HG02588 (cell line): ENCODE data around the gene ABO.
"Not testable (repeated sequence)": the region's sequence is repeated elsewhere in the genome, so short reads cannot be mapped to it uniquely, and the experiment has no call there.

ENCODE experiments used
- ATAC-seq: cut with Tn5 transposase; IDR thresholded peaks from one replicate; pipeline ENCODE4 v1.9.1; 2021; ENCODE audit warnings: mild to moderate bottlenecking, moderate library complexity; ENCODE audit not compliant: unreplicated experiment

Gene ABO

GRCh38 chr9:133290751-133291302 is 15.8 kb upstream of the ABO start:
- ATAC-seq, result no peak

- ATAC-seq, result no peak
Measured at GRCh38 chr9:133286523-133286922, 11.5 kb upstream of the ABO start.

- no peak for ATAC-seq
Measured at GRCh38 chr9:133285252-133285775, 10.3 kb upstream of the ABO start.

- ATAC-seq, result no peak
Measured at GRCh38 chr9:133284362-133284761, 9.4 kb upstream of the ABO start.

- not testable (repeated sequence) for ATAC-seq
Measured at GRCh38 chr9:133283255-133284032, 8.4 kb upstream of the ABO start.

- no peak for ATAC-seq
Measured at GRCh38 chr9:133282464-133283238, 7.7 kb upstream of the ABO start.

- no peak for ATAC-seq
Measured at GRCh38 chr9:133280392-133280791, 5.4 kb upstream of the ABO start.

DNA sequence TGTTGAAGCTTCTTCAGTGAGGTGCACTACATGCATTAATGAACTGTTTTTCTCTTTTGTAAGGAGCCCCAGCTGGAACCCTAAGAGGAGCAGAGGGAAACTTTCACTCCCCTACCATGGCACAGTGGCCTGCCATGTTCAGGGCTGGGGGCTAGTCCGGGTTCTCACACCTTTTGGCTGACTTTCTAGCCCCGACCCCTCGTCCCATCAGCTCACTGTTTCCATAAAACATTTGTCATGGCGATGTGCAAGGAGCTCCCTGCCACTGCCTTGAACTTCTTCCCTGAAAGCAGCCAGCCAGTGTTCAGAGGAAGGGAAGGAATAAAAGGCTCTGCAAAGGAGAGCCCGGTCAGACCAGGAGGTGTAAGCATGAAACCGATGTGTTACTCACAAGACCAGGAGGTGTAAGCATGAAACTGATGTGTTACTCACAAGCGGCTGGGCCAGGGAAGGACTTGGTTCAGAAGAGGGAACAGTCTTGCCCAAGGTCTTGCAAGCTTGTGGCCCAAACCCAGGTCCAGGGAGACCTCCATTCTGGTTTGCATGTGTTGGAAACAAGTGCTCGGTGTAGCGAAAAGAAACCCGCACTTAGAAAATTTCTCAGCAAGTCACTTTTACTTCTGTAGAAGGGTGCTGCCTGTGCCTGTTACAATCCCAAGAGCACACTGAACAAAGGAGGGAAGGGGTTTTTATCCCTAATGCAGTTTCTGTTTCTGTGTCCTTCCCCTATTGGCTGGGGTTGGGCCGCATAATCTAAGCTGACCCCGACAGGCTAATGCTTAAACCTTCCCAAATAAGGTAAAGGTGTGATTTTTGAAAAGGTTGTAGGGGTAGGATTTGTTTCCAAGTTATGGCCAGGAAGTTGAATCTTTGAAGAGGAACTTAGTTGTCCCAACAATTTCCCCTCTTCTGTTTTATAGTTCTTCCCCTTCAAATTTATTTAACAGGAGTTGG is 3.4 kb upstream of the ABO start:
- ATAC-seq, result no peak

- ATAC-seq, result no peak
Measured at GRCh38 chr9:133277467-133277866, 2.5 kb upstream of the ABO start.

- no peak for ATAC-seq
Measured at GRCh38 chr9:133276923-133277322, 1.9 kb upstream of the ABO start.

DNA sequence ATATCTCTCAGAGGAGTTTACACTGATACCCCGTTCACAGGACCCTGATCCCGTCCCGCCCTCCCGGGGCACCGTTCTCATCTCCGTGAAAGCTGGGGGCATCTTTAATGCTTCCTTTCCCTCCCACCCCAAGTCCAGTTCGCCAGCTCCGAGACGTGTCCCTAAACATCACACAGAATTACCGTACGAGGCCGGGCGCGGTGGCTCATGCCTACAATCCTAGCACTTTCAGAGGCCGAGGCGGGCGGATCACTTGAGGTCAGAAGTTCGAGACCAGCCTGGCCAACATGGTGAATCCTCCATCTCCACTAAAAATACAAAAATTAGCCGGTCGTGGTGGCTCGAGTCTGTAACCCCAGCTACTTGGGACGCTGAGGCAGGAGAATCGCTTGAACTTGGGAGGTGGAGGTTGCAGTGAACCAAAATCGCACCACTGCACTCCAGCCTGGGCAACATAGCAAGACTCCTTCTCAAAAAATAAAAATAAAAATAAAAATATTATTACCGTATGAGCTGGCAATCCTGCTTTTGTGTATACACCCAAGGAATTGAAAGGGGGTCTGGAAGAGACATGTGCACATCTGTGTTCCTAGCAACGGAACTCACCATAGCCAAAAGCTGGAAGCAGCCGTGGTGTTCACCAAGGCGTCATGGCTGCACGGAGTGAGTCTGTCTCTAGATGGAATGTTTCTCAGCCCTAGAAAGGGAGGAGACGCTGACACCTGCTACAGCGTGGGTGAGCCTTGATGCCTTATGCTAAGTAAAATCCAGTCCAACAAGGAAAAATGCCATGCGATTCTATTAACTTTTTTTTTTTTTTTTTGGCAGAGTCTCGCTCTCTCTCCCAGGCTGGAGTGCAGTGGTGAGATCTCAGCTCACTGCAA is 1.2 kb upstream of the ABO start:
- ATAC-seq, result no peak

GRCh38 chr9:133274236-133275104 is 531 bp downstream of the ABO start:
- no peak for ATAC-seq

DNA sequence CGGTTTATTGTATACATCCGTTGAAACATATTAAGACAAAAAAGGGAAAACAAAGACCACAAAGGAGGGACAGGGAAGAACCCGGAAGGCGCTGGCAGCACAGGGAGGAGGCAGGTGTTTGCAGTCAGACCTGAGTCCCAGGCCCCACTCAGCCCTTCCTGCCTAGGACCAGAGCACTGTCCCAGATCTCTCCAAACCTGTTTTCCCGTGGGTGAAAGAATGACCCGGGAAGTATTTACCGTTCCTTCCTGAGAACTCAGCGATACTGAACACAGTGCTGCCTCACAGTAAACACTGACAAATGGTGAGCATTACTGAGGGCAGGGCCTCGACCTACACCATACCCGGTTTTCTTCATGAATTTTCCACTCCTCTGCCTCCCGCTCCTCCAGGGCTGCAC is 1.2 kb downstream of the ABO start:
- no peak for ATAC-seq

- no peak for ATAC-seq
Measured at GRCh38 chr9:133273098-133273497, 1.9 kb downstream of the ABO start.

- no peak for ATAC-seq
Measured at GRCh38 chr9:133269537-133270362, 5.3 kb downstream of the ABO start.

DNA sequence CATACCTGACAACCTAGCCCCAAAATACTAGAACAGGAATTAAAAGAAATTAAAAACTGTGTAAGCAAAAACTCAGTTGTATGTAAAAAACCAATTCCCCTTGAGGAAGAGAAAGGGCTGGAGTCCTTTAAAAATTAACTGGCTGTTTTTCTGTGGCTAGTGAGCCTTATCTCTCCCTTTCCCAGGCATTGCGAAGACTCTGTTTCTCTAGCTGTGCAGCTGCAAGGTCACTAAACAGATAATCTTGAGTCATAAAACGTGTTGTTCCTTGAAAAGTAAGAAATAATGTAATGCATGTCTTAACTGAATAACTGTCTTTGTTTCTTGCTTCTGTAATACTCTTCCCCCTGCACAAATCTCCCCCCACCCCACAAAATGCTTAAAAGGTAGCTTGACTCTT is 5.9 kb downstream of the ABO start:
- ATAC-seq, result not testable (repeated sequence)

DNA sequence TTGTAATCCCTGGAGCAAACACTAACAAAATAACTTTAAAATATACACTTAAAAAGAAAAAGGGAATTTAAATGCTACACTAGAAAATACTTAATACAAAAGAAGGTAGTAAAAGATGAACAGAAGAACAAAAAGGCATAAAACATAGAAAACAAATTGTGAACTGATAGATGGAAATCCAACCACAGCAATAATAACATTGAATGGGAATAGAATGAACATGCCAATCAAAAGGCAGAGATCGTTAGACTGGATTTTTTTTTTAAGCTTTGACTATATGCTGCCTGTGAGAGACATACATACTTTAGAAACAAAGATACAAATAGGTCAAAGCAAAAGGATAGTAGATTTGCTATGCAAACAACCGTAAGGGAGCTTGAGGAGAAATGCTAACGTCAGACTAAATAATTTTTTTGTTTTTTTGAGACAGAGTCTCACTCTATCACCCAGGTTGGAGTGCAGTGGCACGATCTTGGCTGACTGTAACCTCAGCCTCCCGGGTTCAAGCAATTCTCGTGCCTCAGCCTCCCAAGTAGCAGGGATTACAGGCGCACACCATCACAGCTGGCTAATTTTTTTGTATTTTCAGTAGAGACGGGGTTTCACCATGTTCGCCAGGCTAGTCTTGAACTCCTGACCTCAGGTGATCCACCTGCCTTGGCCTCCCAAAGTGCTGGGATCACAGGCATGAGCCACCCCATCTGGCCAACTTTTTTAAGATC is 6.5 kb downstream of the ABO start:
- no peak for ATAC-seq
